ENCODE data around the gene ABI3BP. TPM values are rescaled to one million over a fixed set of nuclear protein-coding genes. Genes with fewer than 3 reads are reported as not detected.

ABI3BP gene
- total and polyA plus RNA-seq, 4 donors, result 1.9 to 4.2 (median 2.4) TPM

GRCh38 chr3:100838157-100838556 lies 155.1 kb downstream of the ABI3BP start:
- Histone ChIP-seq H3K9ac (ENCODE audit: low read depth in 1 of 2, low read length in 2 of 2) (no peak overlapping the region), H3K27me3 (ENCODE audit: control insufficient read depth in 4 of 4, insufficient read depth in 4 of 4, low read length in 3 of 4) (peaks cover 0 to 2% (median 0%) of the 10 kb centered on the region in 4 donors), H3K27ac (ENCODE audit: low read depth in 1 of 2, low read length in 2 of 2) (no peak overlapping the region), H3K36me3 (ENCODE audit: control insufficient read depth in 4 of 4, insufficient read depth in 3 of 4, low read depth in 1 of 4, low read length in 3 of 4) (no peaks in the 10 kb centered on the region), H3K4me1 (ENCODE audit: control insufficient read depth in 4 of 4, insufficient read depth in 4 of 4, low read length in 3 of 4) (no peaks in the 10 kb centered on the region), H3K4me3 (ENCODE audit: low read depth in 1 of 3, low read length in 3 of 3) (no peak overlapping the region), H3K9me3 (ENCODE audit: control insufficient read depth in 4 of 4, low read length in 3 of 4) (no peaks in the 10 kb centered on the region)
- TF ChIP-seq NR2F2 (IDR thresholded peaks at IDR 0.05), result no peak
- TF ChIP-seq JUND (IDR thresholded peaks at IDR 0.05), result no peak
- no peak for TF ChIP-seq CTCF (IDR thresholded peaks at IDR 0.05; ENCODE audit: low read depth, low read length, missing input control)
- no peak for DNase-seq (ENCODE audit: low spot score)
- WGBS, result 73% methylated on average over 2 of the region's 2 CpGs

- Histone ChIP-seq H3K9me3 (ENCODE audit: control insufficient read depth in 4 of 4, low read length in 3 of 4) (no peaks in the 10 kb centered on the region), H3K4me1 (ENCODE audit: control insufficient read depth in 4 of 4, insufficient read depth in 4 of 4, low read length in 3 of 4) (no peaks in the 10 kb centered on the region), H3K36me3 (ENCODE audit: control insufficient read depth in 4 of 4, insufficient read depth in 3 of 4, low read depth in 1 of 4, low read length in 3 of 4) (no peaks in the 10 kb centered on the region), H3K4me3 (ENCODE audit: low read depth in 1 of 3, low read length in 3 of 3) (no peak overlapping the region), H3K9ac (ENCODE audit: low read depth in 1 of 2, low read length in 2 of 2) (no peak overlapping the region), H3K27ac (ENCODE audit: low read depth in 1 of 2, low read length in 2 of 2) (no peak overlapping the region), H3K27me3 (ENCODE audit: control insufficient read depth in 4 of 4, insufficient read depth in 4 of 4, low read length in 3 of 4) (peaks cover 0 to 2% (median 0%) of the 10 kb centered on the region in 4 donors)
- 96% methylated on average over 1 of the region's 1 CpG for WGBS
- no peak for DNase-seq (ENCODE audit: low spot score)
- TF ChIP-seq REST (IDR thresholded peaks at IDR 0.05) (no peak), JUND (IDR thresholded peaks at IDR 0.05) (no peak), EGR1 (IDR thresholded peaks at IDR 0.05; ENCODE audit: low read depth in 2 of 2) (no peak), FOXA2 (IDR thresholded peaks at IDR 0.05) (no peak), MAX (IDR thresholded peaks at IDR 0.05) (no peak), TAF1 (conservative IDR thresholded peaks at IDR 0.05) (no peak), ZBTB33 (IDR thresholded peaks at IDR 0.05) (no peak), RXRA (IDR thresholded peaks at IDR 0.05) (no peak), NR2F2 (IDR thresholded peaks at IDR 0.05) (no peak), ATF3 (IDR thresholded peaks at IDR 0.05) (no peak), SP1 (IDR thresholded peaks at IDR 0.05) (no peak), HNF4G (IDR thresholded peaks at IDR 0.05) (no peak), HNF4A (conservative IDR thresholded peaks at IDR 0.05) (no peak), YY1 (IDR thresholded peaks at IDR 0.05) (no peak), RAD21 (IDR thresholded peaks at IDR 0.05) (no peak), FOXA1 (IDR thresholded peaks at IDR 0.05) (no peak), GABPA (IDR thresholded peaks at IDR 0.05 in 1 of 2, conservative IDR thresholded peaks at IDR 0.05 in 1 of 2) (no peak), CTCF (IDR thresholded peaks at IDR 0.05; ENCODE audit: low read depth, low read length, missing input control) (no peak)
These were observed 156.6 kb downstream of the ABI3BP start for GRCh38 chr3:100836661-100837060.
